ENCODE results near the gene COMT. TPM values are rescaled to one million over a fixed set of nuclear protein-coding genes. Genes with fewer than 3 reads are reported as not detected.

The COMT gene
- total and polyA plus RNA-seq, 8 donors = 25.1 to 174 (median 103) TPM

GRCh38 chr22:19964701-19965386 is 23.3 kb downstream of the COMT start:
- intact Hi-C loops (cut with DNase I; ENCODE audit: low total_unique reads) = no loop called here
- peaks cover 16 to 72% (median 63%) of the 10 kb centered on the region in 4 donors for H3K36me3 ChIP-seq
- 86 to 91% (median 88%) methylated on average over 15 of the region's 15 CpGs for WGBS, 5 donors

GRCh38 chr22:19965771-19966709 is 24.5 kb downstream of the COMT start:
- intact Hi-C loops (cut with DNase I; ENCODE audit: low total_unique reads) = no loop called here
- peaks cover 36 to 83% (median 60%) of the 10 kb centered on the region in 4 donors for H3K4me1 ChIP-seq
- H3K27ac ChIP-seq = peak overlapping the region in 4 of 5 donors; percentile 38 to 67 (median 52)
- no peak for TF ChIP-seq EP300 (IDR thresholded peaks at IDR 0.05)
- no peak for TF ChIP-seq POLR2AphosphoS5 (IDR thresholded peaks at IDR 0.05)
- no peak for TF ChIP-seq CTCF (IDR thresholded peaks at IDR 0.05)
- no peak for TF ChIP-seq POLR2A (IDR thresholded peaks at IDR 0.05)
- H3K27me3 ChIP-seq = no peaks in the 10 kb centered on the region
- H3K36me3 ChIP-seq = peaks cover 16 to 80% (median 65%) of the 10 kb centered on the region in 4 donors
- no peak overlapping the region for H3K4me3 ChIP-seq
- no peaks in the 10 kb centered on the region for H3K9me3 ChIP-seq
- 79 to 86% (median 81%) methylated on average over 10 of the region's 10 CpGs for WGBS, 5 donors
- DNase-seq = peak in 1 of 2 donors; percentile 51

More at GRCh38 chr22:19964701-19965386, 23.3 kb downstream of the COMT start:
- Histone ChIP-seq H3K27me3 (no peaks in the 10 kb centered on the region), H3K4me1 (peaks cover 43 to 86% (median 61%) of the 10 kb centered on the region in 4 donors), H3K4me3 (no peak overlapping the region), H3K27ac (peak overlapping the region in 2 of 5 donors; percentile 87 to 88), H3K9me3 (no peaks in the 10 kb centered on the region)
- no peak for DNase-seq
- TF ChIP-seq CTCF (IDR thresholded peaks at IDR 0.05) = no peak
- TF ChIP-seq EP300 (IDR thresholded peaks at IDR 0.05) = no peak
- no peak for TF ChIP-seq POLR2AphosphoS5 (IDR thresholded peaks at IDR 0.05)
- TF ChIP-seq POLR2A (IDR thresholded peaks at IDR 0.05) = no peak

GRCh38 chr22:19966908-19967750 is 25.6 kb downstream of the COMT start:
- no peak for DNase-seq
- 65 to 69% (median 66%) methylated on average over 20 of the region's 20 CpGs for WGBS, 5 donors
- Histone ChIP-seq H3K36me3 (peaks cover 16 to 91% (median 71%) of the 10 kb centered on the region in 4 donors), H3K27me3 (no peaks in the 10 kb centered on the region), H3K4me3 (no peak overlapping the region), H3K9me3 (no peaks in the 10 kb centered on the region), H3K27ac (peak overlapping the region; percentile 6 to 67 (median 52)), H3K4me1 (peaks cover 27 to 81% (median 54%) of the 10 kb centered on the region in 4 donors)
- TF ChIP-seq POLR2A (IDR thresholded peaks at IDR 0.05) = no peak
- TF ChIP-seq CTCF (IDR thresholded peaks at IDR 0.05) = no peak
- TF ChIP-seq EP300 (IDR thresholded peaks at IDR 0.05) = no peak
- TF ChIP-seq POLR2AphosphoS5 (IDR thresholded peaks at IDR 0.05) = no peak
- intact Hi-C loops (cut with DNase I; ENCODE audit: low total_unique reads) = no loop called here
